Measurements from ENCODE around the gene LYSMD1. TPM values are rescaled to one million over a fixed set of nuclear protein-coding genes. Genes with fewer than 3 reads are reported as not detected.

LYSMD1 gene
- polyA plus RNA-seq, 2 donors = 3.8 TPM

GRCh38 chr1:151133018-151133806 is 32.5 kb downstream of the LYSMD1 start:
- Histone ChIP-seq H3K27ac (ENCODE audit: low read depth in 2 of 2, low read length in 1 of 2) (no peak overlapping the region), H3K27me3 (ENCODE audit: control insufficient read depth in 1 of 2, insufficient read depth in 2 of 2, low read length in 2 of 2) (no peaks in the 10 kb centered on the region), H3K9me3 (ENCODE audit: control insufficient read depth in 2 of 2, insufficient read depth in 1 of 2, low read depth in 1 of 2, low read length in 1 of 2) (no peaks in the 10 kb centered on the region), H3K4me3 (ENCODE audit: low read depth in 1 of 2, low read length in 2 of 2) (peak overlapping the region in 1 of 2 donors; percentile 44), H3K36me3 (ENCODE audit: control insufficient read depth in 2 of 2, insufficient read depth in 2 of 2, low read length in 1 of 2) (no peaks in the 10 kb centered on the region), H3K4me1 (ENCODE audit: control insufficient read depth in 2 of 2, insufficient read depth in 2 of 2, low read length in 1 of 2) (no peaks in the 10 kb centered on the region)
- 71 to 77% methylated on average over 56 to 65 of the region's 65 CpGs for WGBS, 2 donors

GRCh38 chr1:151132335-151133017 is 33.2 kb downstream of the LYSMD1 start:
- H3K4me3 ChIP-seq (ENCODE audit: low read depth in 1 of 2, low read length in 2 of 2) = peak overlapping the region in 1 of 2 donors; percentile 44

DNA sequence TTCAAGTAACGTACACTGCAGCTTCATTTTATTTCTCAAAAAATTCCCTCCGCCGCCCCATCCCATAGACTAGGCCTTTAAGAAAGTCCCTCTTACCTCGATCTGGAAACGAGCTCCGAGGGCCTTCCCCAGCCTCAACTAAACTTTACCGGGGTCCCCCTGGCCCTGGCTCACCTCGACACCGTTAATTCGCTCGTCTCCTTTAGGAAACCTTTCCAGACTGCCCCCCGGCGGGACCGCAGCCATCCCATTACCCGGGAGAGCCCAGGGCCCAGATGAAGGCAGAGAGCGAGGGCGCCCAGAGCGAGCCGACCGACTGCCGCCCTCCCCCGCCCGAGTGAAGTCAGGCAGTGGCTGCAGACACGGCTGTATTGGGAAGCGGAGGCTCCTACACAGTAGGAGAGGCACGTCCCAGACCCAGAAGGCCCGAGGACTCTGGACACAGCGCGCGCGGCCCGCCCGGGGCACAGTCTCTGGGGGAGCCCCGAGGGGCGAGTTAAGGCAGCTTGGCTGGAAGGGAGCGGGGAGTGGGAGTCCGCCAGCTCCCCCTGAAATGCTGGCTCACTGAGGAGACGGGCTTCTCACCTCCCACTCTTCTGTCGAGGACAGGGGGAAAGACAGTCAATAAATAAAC is 33.9 kb downstream of the LYSMD1 start:
- WGBS, 2 donors = 24 to 35% methylated on average over 39 of the region's 39 CpGs
- H3K4me3 ChIP-seq (ENCODE audit: low read depth in 1 of 2, low read length in 2 of 2) = peak overlapping the region; percentile 41 to 44
- H3K9me3 ChIP-seq (ENCODE audit: control insufficient read depth in 2 of 2, insufficient read depth in 1 of 2, low read depth in 1 of 2, low read length in 1 of 2) = no peaks in the 10 kb centered on the region
- no peaks in the 10 kb centered on the region for H3K27me3 ChIP-seq (ENCODE audit: control insufficient read depth in 1 of 2, insufficient read depth in 2 of 2, low read length in 2 of 2)
- H3K27ac ChIP-seq (ENCODE audit: low read depth in 2 of 2, low read length in 1 of 2) = peak overlapping the region in 1 of 2 donors; percentile 2
- no peaks in the 10 kb centered on the region for H3K36me3 ChIP-seq (ENCODE audit: control insufficient read depth in 2 of 2, insufficient read depth in 2 of 2, low read length in 1 of 2)
- H3K4me1 ChIP-seq (ENCODE audit: control insufficient read depth in 2 of 2, insufficient read depth in 2 of 2, low read length in 1 of 2) = no peaks in the 10 kb centered on the region

More at GRCh38 chr1:151132335-151133017, 33.2 kb downstream of the LYSMD1 start:
- Histone ChIP-seq H3K36me3 (ENCODE audit: control insufficient read depth in 2 of 2, insufficient read depth in 2 of 2, low read length in 1 of 2) (no peaks in the 10 kb centered on the region), H3K27me3 (ENCODE audit: control insufficient read depth in 1 of 2, insufficient read depth in 2 of 2, low read length in 2 of 2) (no peaks in the 10 kb centered on the region), H3K27ac (ENCODE audit: low read depth in 2 of 2, low read length in 1 of 2) (no peak overlapping the region), H3K4me1 (ENCODE audit: control insufficient read depth in 2 of 2, insufficient read depth in 2 of 2, low read length in 1 of 2) (no peaks in the 10 kb centered on the region), H3K9me3 (ENCODE audit: control insufficient read depth in 2 of 2, insufficient read depth in 1 of 2, low read depth in 1 of 2, low read length in 1 of 2) (no peaks in the 10 kb centered on the region)
- WGBS, 2 donors = 53 to 57% methylated on average over 50 to 74 of the region's 74 CpGs

- H3K27me3 ChIP-seq (ENCODE audit: control insufficient read depth in 1 of 2, insufficient read depth in 2 of 2, low read length in 2 of 2) = no peaks in the 10 kb centered on the region
- no peaks in the 10 kb centered on the region for H3K4me1 ChIP-seq (ENCODE audit: control insufficient read depth in 2 of 2, insufficient read depth in 2 of 2, low read length in 1 of 2)
- 6 to 9% methylated on average over 45 of the region's 45 CpGs for WGBS, 2 donors
- H3K4me3 ChIP-seq (ENCODE audit: low read depth in 1 of 2, low read length in 2 of 2) = peak overlapping the region; percentile 41 to 44
- peak overlapping the region; percentile 2 to 81 for H3K27ac ChIP-seq (ENCODE audit: low read depth in 2 of 2, low read length in 1 of 2)
- H3K36me3 ChIP-seq (ENCODE audit: control insufficient read depth in 2 of 2, insufficient read depth in 2 of 2, low read length in 1 of 2) = no peaks in the 10 kb centered on the region
- H3K9me3 ChIP-seq (ENCODE audit: control insufficient read depth in 2 of 2, insufficient read depth in 1 of 2, low read depth in 1 of 2, low read length in 1 of 2) = no peaks in the 10 kb centered on the region
These were observed 34.6 kb downstream of the LYSMD1 start for GRCh38 chr1:151130987-151131586.

DNA sequence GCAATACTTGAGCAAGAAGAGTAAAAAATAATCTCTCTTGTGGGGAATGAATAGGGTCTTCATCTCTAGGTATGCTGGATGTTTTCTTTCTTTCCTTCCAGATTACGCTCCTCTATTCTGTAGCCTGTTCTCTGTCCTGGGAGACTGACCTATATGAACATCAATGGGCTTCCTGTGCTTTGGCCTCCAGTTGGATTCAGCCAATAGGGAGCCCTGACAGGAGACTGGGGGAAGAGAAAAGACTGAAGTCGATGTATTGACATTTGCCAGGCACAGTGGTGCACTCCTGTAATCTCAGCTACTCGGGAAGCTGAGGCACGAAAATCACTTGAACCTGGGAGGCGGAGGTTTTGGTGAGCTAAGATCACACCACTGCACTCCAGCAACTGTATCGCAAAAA is 36.9 kb downstream of the LYSMD1 start:
- 83 to 86% methylated on average over 6 of the region's 6 CpGs for WGBS, 2 donors
- H3K9me3 ChIP-seq (ENCODE audit: control insufficient read depth in 2 of 2, insufficient read depth in 1 of 2, low read depth in 1 of 2, low read length in 1 of 2) = no peaks in the 10 kb centered on the region
- no peak overlapping the region for H3K27ac ChIP-seq (ENCODE audit: low read depth in 2 of 2, low read length in 1 of 2)
- H3K27me3 ChIP-seq (ENCODE audit: control insufficient read depth in 1 of 2, insufficient read depth in 2 of 2, low read length in 2 of 2) = no peaks in the 10 kb centered on the region
- H3K4me1 ChIP-seq (ENCODE audit: control insufficient read depth in 2 of 2, insufficient read depth in 2 of 2, low read length in 1 of 2) = no peaks in the 10 kb centered on the region
- H3K36me3 ChIP-seq (ENCODE audit: control insufficient read depth in 2 of 2, insufficient read depth in 2 of 2, low read length in 1 of 2) = no peaks in the 10 kb centered on the region
- no peak overlapping the region for H3K4me3 ChIP-seq (ENCODE audit: low read depth in 1 of 2, low read length in 2 of 2)

GRCh38 chr1:151124763-151125403 is 40.8 kb downstream of the LYSMD1 start:
- Histone ChIP-seq H3K4me3 (ENCODE audit: low read depth in 1 of 2, low read length in 2 of 2) (no peak overlapping the region), H3K27me3 (ENCODE audit: control insufficient read depth in 1 of 2, insufficient read depth in 2 of 2, low read length in 2 of 2) (no peaks in the 10 kb centered on the region), H3K36me3 (ENCODE audit: control insufficient read depth in 2 of 2, insufficient read depth in 2 of 2, low read length in 1 of 2) (no peaks in the 10 kb centered on the region), H3K4me1 (ENCODE audit: control insufficient read depth in 2 of 2, insufficient read depth in 2 of 2, low read length in 1 of 2) (no peaks in the 10 kb centered on the region), H3K9me3 (ENCODE audit: control insufficient read depth in 2 of 2, insufficient read depth in 1 of 2, low read depth in 1 of 2, low read length in 1 of 2) (no peaks in the 10 kb centered on the region), H3K27ac (ENCODE audit: low read depth in 2 of 2, low read length in 1 of 2) (no peak overlapping the region)
- 78 to 81% methylated on average over 5 of the region's 5 CpGs for WGBS, 2 donors

DNA sequence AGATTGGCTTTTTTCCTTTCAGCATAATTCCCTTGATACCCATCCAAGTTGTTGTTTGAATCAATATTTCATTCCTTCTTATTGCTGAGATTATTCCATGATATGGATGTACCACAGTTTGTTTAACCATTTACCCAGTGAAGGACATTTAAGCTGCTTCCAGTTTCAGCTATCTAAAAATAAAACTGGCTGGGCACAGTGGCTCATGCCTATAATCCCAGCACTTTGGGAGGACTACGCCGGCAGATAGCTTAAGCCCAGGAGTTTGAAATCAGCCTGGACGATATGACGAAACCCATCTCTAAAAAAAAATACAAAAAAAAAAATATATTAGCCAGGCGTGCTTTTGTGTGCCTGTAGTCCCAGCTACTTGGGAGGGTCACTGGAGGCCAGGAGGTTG is 51.8 kb downstream of the LYSMD1 start:
- WGBS, 2 donors = 95 to 96% methylated on average over 5 of the region's 5 CpGs
- Histone ChIP-seq H3K27me3 (ENCODE audit: control insufficient read depth in 1 of 2, insufficient read depth in 2 of 2, low read length in 2 of 2) (no peaks in the 10 kb centered on the region), H3K36me3 (ENCODE audit: control insufficient read depth in 2 of 2, insufficient read depth in 2 of 2, low read length in 1 of 2) (peaks cover 3 to 4% of the 10 kb centered on the region in 2 donors)

More for the DNA sequence above, 51.8 kb downstream of the LYSMD1 start:
- H3K4me3 ChIP-seq (ENCODE audit: low read depth in 1 of 2, low read length in 2 of 2) = no peak overlapping the region
- no peaks in the 10 kb centered on the region for H3K9me3 ChIP-seq (ENCODE audit: control insufficient read depth in 2 of 2, insufficient read depth in 1 of 2, low read depth in 1 of 2, low read length in 1 of 2)
- H3K4me1 ChIP-seq (ENCODE audit: control insufficient read depth in 2 of 2, insufficient read depth in 2 of 2, low read length in 1 of 2) = no peaks in the 10 kb centered on the region
- no peak overlapping the region for H3K27ac ChIP-seq (ENCODE audit: low read depth in 2 of 2, low read length in 1 of 2)
